HEK293T (cell line): ENCODE data around the gene TMEM150B.
A peak's percentile ranks its signal among the peaks of the same experiment; 100 is the strongest.

Source experiments
- CTCF ChIA-PET: fragments of 350-600 bp; formaldehyde crosslinking; extraction: SDS; loops from one replicate; lab custom pipeline; 2021; ENCODE audit warnings: antibody characterized with exemption, inconsistent platforms; lab: Yijun Ruan, JAX
- POLR2A ChIA-PET: fragments of 350-600 bp; formaldehyde crosslinking; extraction: SDS; loops from one replicate; lab custom pipeline; 2020; ENCODE audit warnings: antibody characterized with exemption, inconsistent platforms; lab: Yijun Ruan, JAX
- DNase-seq: peaks from one replicate; pipeline ENCODE4 v3.0.0; 2012; ENCODE audit warnings: mixed read lengths; ENCODE audit errors: extremely low spot score
- ARNT ChIP-seq: fragments of 450-650 bp; IDR thresholded peaks from 2 replicates; pipeline ENCODE4 v1.6.1; 2017; ENCODE audit warnings: mild to moderate bottlenecking
- BHLHE40 ChIP-seq: fragments of 450-650 bp; IDR thresholded peaks from 2 replicates; pipeline ENCODE4 v1.6.1; 2016; ENCODE audit warnings: mild to moderate bottlenecking, moderate library complexity, borderline replicate concordance
- CTBP1 ChIP-seq: fragments of 450-650 bp; IDR thresholded peaks from 2 replicates; pipeline ENCODE4 v1.6.1; 2016; ENCODE audit warnings: borderline replicate concordance
- ELF4 ChIP-seq: fragments of 450-650 bp; IDR thresholded peaks from 2 replicates; pipeline ENCODE4 v1.6.1; 2017; ENCODE audit warnings: antibody characterized with exemption
- FOXA1 ChIP-seq: fragments of 450-650 bp; IDR thresholded peaks from 2 replicates; pipeline ENCODE4 v1.6.1; 2016; ENCODE audit warnings: mild to moderate bottlenecking
- FOXK2 ChIP-seq: fragments of 450-650 bp; IDR thresholded peaks from 2 replicates; pipeline ENCODE4 v1.6.1; 2016; ENCODE audit warnings: mild to moderate bottlenecking
- FOXM1 ChIP-seq: fragments of 450-650 bp; IDR thresholded peaks from 2 replicates; pipeline ENCODE4 v1.6.1; 2017; ENCODE audit warnings: mild to moderate bottlenecking, borderline replicate concordance
- HDGF ChIP-seq: fragments of 450-650 bp; IDR thresholded peaks from 2 replicates; pipeline ENCODE4 v1.6.1; 2017; ENCODE audit warnings: antibody characterized with exemption, borderline replicate concordance
- L3MBTL2 ChIP-seq: fragments of 450-650 bp; conservative IDR thresholded peaks from 2 replicates; pipeline ENCODE4 v1.6.1; 2016; ENCODE audit warnings: mild to moderate bottlenecking
- LEF1 ChIP-seq: fragments of 450-650 bp; IDR thresholded peaks from 2 replicates; pipeline ENCODE4 v1.6.1; 2017; ENCODE audit warnings: mild to moderate bottlenecking, borderline replicate concordance
- NFRKB ChIP-seq: fragments of 450-650 bp; IDR thresholded peaks from 2 replicates; pipeline ENCODE4 v1.6.1; 2016; ENCODE audit warnings: mild to moderate bottlenecking, moderate library complexity
- PKNOX1 ChIP-seq: fragments of 450-650 bp; IDR thresholded peaks from 2 replicates; pipeline ENCODE4 v1.6.1; 2016
- SP1 ChIP-seq: fragments of 450-650 bp; IDR thresholded peaks from 2 replicates; pipeline ENCODE4 v1.6.1; 2017
- SUZ12 ChIP-seq: fragments of 450-650 bp; IDR thresholded peaks from 2 replicates; pipeline ENCODE4 v1.6.1; 2016; ENCODE audit warnings: mild to moderate bottlenecking
- TARDBP ChIP-seq: fragments of 450-650 bp; IDR thresholded peaks from 2 replicates; pipeline ENCODE4 v1.6.1; 2016
- ZNF384 ChIP-seq: fragments of 450-650 bp; IDR thresholded peaks from 2 replicates; pipeline ENCODE4 v1.6.1; 2016

TMEM150B gene

DNA sequence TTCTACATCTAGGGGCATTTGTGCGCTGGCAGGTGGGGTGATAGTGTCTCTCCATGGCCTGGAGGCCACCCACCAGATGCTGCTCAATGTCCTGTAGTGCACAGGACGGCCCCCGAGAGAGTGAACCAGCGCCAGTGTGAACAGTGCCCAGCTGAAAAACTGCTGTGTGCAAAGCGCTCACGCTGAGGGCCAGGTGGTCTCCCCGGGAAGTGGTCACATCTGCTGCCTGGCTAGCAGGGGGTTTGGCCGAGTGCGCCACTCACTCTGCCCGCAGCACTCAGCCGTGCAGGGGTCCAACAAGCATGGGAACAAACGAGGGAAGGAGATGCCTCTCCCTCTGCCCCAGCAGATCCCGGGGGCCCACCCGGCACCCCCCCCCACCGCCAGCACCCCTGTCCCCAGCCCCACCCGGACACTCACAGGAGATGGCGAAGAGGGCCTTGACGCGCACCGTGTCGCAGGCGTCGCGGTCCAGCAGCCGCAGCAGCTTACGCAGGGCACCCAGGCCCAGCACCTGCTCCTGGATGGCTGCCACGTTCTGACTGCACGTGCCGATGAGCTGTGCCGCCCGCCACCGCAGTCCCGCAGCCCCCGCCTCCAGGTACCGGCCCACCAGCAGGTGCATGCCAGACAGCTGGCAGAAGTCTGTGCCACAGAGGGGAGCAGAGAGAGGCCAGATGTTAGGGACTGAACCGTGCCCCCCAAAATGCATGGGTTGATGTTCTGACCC is 51.0 kb downstream of the TMEM150B start:
- POLR2A ChIA-PET: interaction anchor here (1.5 kb wide), 1 partner anchor 15 kb away, joined by 9 read pairs; the partner anchor contains the start of gene PPP6R1
- CTCF ChIA-PET: no interaction called here
- DNase-seq: no peak

DNA sequence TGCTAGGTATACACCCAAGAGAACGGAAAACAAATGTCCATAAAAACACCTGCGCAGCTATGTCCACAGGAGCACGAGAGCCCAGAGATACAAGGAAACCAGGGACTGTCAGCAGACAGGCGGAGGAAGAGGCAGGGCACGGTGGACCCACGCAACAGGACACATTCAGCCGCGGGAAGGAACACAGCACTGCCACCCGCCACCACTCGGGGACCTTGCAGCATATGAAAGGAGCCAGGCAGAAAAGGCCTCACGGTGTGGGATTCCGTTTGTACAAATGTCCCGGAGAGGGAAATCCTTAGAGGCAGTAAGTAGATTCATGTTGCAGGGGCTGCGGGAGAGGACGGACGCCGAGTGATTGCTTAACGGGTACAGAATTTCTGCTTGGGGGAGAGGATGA is 53.0 kb downstream of the TMEM150B start:
- ChIA-PET CTCF (no interaction called here), POLR2A (no interaction called here)
- DNase-seq: no peak
- TF ChIP-seq ZNF384 (no peak), PKNOX1 (no peak), TARDBP (no peak), CTBP1 (no peak), NFRKB (no peak), FOXK2 (no peak), SP1 (no peak), ELF4 (no peak), LEF1 (no peak), L3MBTL2 (no peak), SUZ12 (no peak), BHLHE40 (no peak), HDGF (no peak)

More for the DNA sequence above, 51.0 kb downstream of the TMEM150B start:
- TF ChIP-seq FOXM1 (no peak), SUZ12 (no peak), ELF4 (no peak), BHLHE40 (no peak), SP1 (no peak), FOXA1 (no peak), NFRKB (no peak), TARDBP (no peak)

GRCh38 chr19:55270172-55270942 is 54.8 kb downstream of the TMEM150B start:
- peak; percentile 81 for TF ChIP-seq TARDBP
- no peak for TF ChIP-seq FOXM1
- ChIA-PET POLR2A (interaction anchor here (1.5 to 2.1 kb wide), 2 partner anchors 9 to 11 kb away, joined by 5 to 7 read pairs; partner anchors contain the start of gene PPP6R1), CTCF (no interaction called here)
- no peak for DNase-seq

DNA sequence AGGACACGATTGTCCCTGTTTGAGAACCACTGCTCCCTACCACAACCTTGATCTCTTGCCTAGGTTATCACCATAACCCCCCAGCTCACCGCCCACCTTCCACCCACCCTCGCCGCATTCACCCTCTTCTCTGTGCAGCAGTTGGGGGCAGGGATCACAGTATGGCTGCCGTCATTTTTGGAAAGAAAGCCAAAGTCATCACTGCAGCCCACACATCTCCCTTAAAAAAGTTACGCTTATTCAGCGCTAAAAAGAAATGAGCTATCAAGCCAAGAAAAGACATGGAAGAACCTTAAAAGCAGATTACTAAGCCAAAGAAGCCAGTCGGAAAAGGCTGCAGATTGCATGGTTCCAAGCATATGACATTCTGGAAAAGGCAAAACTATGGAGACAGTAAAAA is 55.8 kb downstream of the TMEM150B start:
- no peak for TF ChIP-seq FOXK2
- no peak for TF ChIP-seq NFRKB
- TF ChIP-seq L3MBTL2: no peak
- no peak for TF ChIP-seq CTBP1
- no peak for TF ChIP-seq ELF4
- no peak for TF ChIP-seq SP1
- no peak for TF ChIP-seq SUZ12
- no peak for TF ChIP-seq ZNF384
- TF ChIP-seq ARNT: no peak
- TF ChIP-seq TARDBP: no peak
- TF ChIP-seq HDGF: no peak
- TF ChIP-seq PKNOX1: no peak
- TF ChIP-seq LEF1: no peak
- TF ChIP-seq FOXM1: no peak
- no peak for TF ChIP-seq BHLHE40
- no peak for TF ChIP-seq FOXA1
- DNase-seq: no peak
- CTCF ChIA-PET: interaction anchor here (0.6 kb wide), 1 partner anchor 1040 kb away, joined by 3 read pairs; no protein-coding TSS in a partner anchor
- POLR2A ChIA-PET: interaction anchor here (1.5 kb wide), 1 partner anchor 10 kb away, joined by 7 read pairs; the partner anchor contains the start of gene PPP6R1

GRCh38 chr19:55266840-55267239 is 58.3 kb downstream of the TMEM150B start:
- POLR2A ChIA-PET: no interaction called here
- CTCF ChIA-PET: no interaction called here
- DNase-seq: no peak
- TF ChIP-seq NFRKB (no peak), FOXA1 (no peak), FOXM1 (no peak), LEF1 (no peak), HDGF (no peak), SUZ12 (no peak), PKNOX1 (no peak), FOXK2 (no peak), ZNF384 (no peak), L3MBTL2 (no peak), ELF4 (no peak), BHLHE40 (no peak), SP1 (no peak), ARNT (no peak), TARDBP (no peak)
